Coronary artery (tissue), 2 donors: ENCODE data around the gene FAF2.

Source experiments
- DNase-seq: peaks from one replicate; pipeline ENCODE4 v3.0.0-alpha.2; 2017; ENCODE audit warnings: low spot score
- H3K27ac ChIP-seq, 2 donors: fragments of 200-600 bp; sonication (generic); one replicate each; pipeline ENCODE4 v1.5.1; 2016 to 2019
- H3K4me3 ChIP-seq: fragments of 200-600 bp; sonication (generic); 2 replicates; pipeline ENCODE4 v1.5.1; 2016; ENCODE audit warnings: mild to moderate bottlenecking, moderate library complexity
- TF ChIP-seq, protein P1 (sequence below): fragments of 200-600 bp; sonication (generic); IDR thresholded peaks from one replicate; pipeline ENCODE4 v1.5.1; 2019; ENCODE audit warnings: antibody characterized with exemption

FAF2 gene

DNA sequence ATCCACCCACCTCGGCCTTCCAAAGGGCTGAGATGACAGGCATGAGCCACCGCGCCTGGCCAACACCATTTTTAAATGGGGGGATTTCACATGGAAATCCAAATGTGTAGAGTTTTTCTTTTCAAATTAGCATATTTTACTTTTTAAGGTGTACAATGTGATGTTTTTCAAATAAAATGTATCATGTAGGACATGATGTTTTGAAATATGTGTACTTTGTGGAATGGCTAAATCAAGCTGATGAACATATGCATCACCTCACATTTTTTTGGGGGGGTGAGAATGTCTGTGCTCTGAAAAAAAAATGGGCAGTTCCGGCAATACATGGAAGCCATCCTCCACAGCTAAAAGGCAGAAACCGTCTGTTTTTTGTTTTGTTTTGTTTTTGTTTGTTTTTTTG lies 3.4 kb upstream of the FAF2 start:
- no peak for DNase-seq
- TF ChIP-seq, protein P1, sequence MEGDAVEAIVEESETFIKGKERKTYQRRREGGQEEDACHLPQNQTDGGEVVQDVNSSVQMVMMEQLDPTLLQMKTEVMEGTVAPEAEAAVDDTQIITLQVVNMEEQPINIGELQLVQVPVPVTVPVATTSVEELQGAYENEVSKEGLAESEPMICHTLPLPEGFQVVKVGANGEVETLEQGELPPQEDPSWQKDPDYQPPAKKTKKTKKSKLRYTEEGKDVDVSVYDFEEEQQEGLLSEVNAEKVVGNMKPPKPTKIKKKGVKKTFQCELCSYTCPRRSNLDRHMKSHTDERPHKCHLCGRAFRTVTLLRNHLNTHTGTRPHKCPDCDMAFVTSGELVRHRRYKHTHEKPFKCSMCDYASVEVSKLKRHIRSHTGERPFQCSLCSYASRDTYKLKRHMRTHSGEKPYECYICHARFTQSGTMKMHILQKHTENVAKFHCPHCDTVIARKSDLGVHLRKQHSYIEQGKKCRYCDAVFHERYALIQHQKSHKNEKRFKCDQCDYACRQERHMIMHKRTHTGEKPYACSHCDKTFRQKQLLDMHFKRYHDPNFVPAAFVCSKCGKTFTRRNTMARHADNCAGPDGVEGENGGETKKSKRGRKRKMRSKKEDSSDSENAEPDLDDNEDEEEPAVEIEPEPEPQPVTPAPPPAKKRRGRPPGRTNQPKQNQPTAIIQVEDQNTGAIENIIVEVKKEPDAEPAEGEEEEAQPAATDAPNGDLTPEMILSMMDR: no peak
- Histone ChIP-seq H3K27ac (no peak overlapping the region), H3K4me3 (no peak overlapping the region)

DNA sequence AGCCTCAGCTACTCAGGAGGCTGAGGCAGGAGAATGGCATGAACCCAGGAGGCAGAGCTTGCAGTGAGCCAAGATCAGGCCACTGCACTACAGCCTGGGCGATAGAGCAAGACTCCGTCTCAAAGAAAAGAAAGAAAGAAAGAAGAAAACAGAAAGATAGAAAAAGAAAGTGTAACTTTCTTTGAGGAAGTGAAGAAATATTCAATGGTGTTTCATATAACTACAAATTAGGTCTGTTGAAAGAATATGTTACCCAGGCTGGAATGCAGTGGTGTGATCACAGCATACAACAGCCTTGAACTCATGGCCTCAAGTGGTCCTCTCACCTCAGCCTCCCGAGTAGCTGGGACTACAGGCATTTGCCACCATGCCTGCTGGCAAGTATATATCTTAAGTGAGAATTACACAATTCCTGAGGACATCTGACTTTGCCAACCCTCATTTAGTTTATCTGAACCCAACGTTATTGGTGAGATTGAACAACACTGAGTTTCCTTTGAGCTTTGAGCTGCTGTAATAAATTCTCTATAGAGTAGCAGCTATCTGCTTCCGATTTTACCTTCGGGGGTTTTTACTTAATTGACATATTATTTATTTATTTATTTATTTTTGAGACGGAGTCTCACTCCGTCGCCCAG lies 2.0 kb upstream of the FAF2 start:
- no peak overlapping the region for H3K27ac ChIP-seq

DNA sequence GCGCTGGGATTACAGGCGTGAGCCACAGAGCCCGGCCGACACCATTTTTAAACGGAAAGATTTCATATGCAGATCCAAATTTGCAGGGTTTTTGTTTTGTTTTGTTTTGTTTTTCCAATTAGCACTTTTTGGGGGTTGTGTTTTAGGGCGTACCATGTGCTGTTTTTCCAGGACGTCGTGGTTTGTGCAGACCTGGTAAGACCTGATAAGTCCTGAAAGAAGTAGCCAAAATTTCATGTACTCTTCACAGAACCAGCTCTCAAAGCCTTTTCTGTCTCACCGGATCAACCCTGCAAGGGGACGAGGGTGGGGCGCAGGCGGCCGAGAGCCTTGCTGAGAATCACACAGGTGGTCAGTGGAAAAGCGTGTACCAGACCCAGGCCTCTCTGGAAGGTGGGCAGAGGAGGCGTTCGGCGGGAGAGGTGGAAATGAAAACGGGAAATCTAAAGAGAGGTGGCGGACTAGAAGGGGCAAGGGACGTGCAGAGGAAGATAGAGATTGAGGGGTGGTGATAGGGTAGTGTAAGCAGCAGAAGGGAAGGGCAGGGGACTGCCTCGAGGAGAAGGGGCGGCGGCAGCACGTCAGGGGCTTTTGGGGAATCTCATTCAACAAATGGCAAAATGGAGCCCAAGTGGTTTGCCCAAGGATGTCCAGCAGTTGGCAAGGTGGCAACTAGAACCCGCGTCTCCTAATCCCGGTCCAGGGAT lies 1.1 kb upstream of the FAF2 start:
- peak; percentile 77 for DNase-seq
- TF ChIP-seq, protein P1: no peak
- H3K4me3 ChIP-seq: peak overlapping the region; percentile 93
- H3K27ac ChIP-seq: peak overlapping the region; percentile 87 to 96

More for the DNA sequence above, 2.0 kb upstream of the FAF2 start:
- H3K4me3 ChIP-seq: no peak overlapping the region
- TF ChIP-seq, protein P1: no peak
- DNase-seq: no peak

DNA sequence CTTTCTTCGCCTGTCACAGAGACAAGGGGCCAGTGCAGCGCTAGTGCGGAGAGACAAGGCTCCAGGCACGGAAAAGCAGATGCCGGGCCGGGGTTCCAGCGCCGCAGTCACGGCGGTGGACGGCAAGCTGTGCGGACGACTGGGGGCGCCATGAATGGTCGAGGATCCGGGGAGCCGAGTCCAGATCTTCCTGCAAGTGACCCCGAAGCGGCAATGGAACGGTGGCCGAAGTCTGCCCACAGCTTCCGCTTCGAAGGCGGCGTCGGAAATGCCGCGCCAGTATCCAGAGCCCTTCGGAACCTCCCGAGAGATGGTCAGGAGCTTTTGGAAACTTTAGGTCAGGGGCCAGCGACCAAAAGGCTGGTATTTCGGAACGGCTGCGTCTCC lies 601 bp upstream of the FAF2 start:
- DNase-seq: no peak
- Histone ChIP-seq H3K4me3 (peak overlapping the region; percentile 93), H3K27ac (peak overlapping the region; percentile 87 to 96)
- TF ChIP-seq, protein P1: no peak

DNA sequence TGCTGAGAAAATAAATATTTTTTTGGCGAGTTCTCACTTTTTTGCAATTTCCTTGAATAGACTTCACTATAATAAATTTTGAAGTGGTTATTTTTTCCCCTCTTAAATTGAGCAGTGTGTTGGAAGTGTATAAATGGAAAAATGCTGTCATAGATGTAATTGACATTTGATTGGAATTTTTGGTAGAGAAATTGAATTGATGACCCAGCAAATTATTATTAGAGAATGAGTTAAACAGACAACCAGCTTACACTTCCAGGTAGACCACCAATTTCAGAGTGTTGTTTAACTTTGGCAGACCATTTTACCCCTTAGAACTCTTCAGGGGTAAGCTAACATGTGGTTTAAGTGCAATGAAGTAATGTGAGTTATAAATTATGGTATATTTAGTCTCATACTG lies 1.9 kb downstream of the FAF2 start:
- TF ChIP-seq, protein P1: no peak
- no peak for DNase-seq
- Histone ChIP-seq H3K27ac (no peak overlapping the region), H3K4me3 (no peak overlapping the region)

DNA sequence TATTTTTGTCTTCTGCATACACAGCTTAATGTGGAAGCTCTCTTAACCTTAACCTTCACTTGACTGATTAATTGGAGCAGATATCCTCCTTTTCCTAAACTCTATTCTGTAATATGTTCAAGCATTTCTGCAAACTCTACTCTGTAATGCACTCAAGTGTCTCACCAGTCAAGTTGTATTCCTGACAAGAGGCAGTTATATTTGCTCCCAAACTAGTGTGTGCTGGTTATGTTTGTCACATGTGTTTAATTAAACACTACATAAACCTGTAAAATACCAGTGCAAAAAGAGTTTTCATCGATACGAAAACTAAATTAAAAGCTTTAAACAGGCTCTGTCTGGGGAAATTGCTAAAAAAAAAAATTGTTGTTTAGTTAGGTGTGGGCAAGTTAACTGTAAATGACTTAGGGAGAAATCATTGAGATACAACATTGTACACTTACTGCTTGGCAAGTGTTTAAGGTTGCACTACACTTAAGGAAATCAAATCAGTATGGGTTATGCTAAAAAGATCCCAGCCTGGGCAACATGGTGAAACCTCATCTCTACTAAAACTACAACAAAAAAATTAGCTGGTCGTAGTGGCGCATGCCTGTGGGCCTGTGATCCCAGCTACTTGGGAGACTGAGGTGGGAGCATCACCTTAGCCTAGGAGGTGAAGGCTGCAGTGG lies 6.7 kb downstream of the FAF2 start:
- TF ChIP-seq, protein P1: no peak
- no peak overlapping the region for H3K27ac ChIP-seq
- H3K4me3 ChIP-seq: no peak overlapping the region
- DNase-seq: no peak
